ENCODE results near the gene ASB17.

- TF ChIP-seq, protein P1, sequence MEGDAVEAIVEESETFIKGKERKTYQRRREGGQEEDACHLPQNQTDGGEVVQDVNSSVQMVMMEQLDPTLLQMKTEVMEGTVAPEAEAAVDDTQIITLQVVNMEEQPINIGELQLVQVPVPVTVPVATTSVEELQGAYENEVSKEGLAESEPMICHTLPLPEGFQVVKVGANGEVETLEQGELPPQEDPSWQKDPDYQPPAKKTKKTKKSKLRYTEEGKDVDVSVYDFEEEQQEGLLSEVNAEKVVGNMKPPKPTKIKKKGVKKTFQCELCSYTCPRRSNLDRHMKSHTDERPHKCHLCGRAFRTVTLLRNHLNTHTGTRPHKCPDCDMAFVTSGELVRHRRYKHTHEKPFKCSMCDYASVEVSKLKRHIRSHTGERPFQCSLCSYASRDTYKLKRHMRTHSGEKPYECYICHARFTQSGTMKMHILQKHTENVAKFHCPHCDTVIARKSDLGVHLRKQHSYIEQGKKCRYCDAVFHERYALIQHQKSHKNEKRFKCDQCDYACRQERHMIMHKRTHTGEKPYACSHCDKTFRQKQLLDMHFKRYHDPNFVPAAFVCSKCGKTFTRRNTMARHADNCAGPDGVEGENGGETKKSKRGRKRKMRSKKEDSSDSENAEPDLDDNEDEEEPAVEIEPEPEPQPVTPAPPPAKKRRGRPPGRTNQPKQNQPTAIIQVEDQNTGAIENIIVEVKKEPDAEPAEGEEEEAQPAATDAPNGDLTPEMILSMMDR (IDR thresholded peaks at IDR 0.05; ENCODE audit: low read depth, low read length) = no peak
- TF ChIP-seq EZH2phosphoT487 (IDR thresholded peaks at IDR 0.05; ENCODE audit: low read depth) = no peak
These were observed 30.8 kb downstream of the ASB17 start for GRCh38 chr1:75901371-75901770.

Measured in OCI-LY3 (cell line).